Muscle layer of duodenum (tissue), 2 donors: ENCODE results near the gene SLAMF6.

Experiments
- H3K27ac ChIP-seq: one replicate; pipeline ENCODE4 v1.7.0; 2013; ENCODE audit warnings: mild to moderate bottlenecking, low read length
- H3K27me3 ChIP-seq: one replicate; pipeline ENCODE4 v1.7.0; 2013; ENCODE audit warnings: low read depth, mild to moderate bottlenecking, control low read depth, low read length
- H3K36me3 ChIP-seq, 2 donors: one replicate each; pipeline ENCODE4 v1.7.0; 2013; ENCODE audit warnings: low read length in 2 of 2, control low read depth in 1 of 2, mild to moderate bottlenecking in 1 of 2; ENCODE audit not compliant: insufficient read depth in 2 of 2, control insufficient read depth in 1 of 2
- H3K4me1 ChIP-seq, 2 donors: one replicate each; pipeline ENCODE4 v1.7.0; 2013; ENCODE audit warnings: low read length in 2 of 2, mild to moderate bottlenecking in 2 of 2, control low read depth in 1 of 2, moderate library complexity in 1 of 2; ENCODE audit not compliant: insufficient read depth in 2 of 2, control insufficient read depth in 1 of 2
- H3K4me3 ChIP-seq, 2 donors: one replicate each; pipeline ENCODE4 v1.7.0; 2013; ENCODE audit warnings: low read length in 2 of 2, low read depth in 1 of 2, mild to moderate bottlenecking in 1 of 2
- H3K9me3 ChIP-seq, 2 donors: one replicate each; pipeline ENCODE4 v1.7.0; 2013; ENCODE audit warnings: low read length in 2 of 2, control low read depth in 1 of 2, mild to moderate bottlenecking in 1 of 2; ENCODE audit not compliant: control insufficient read depth in 1 of 2
- donor health status: healthy.

SLAMF6 gene

DNA sequence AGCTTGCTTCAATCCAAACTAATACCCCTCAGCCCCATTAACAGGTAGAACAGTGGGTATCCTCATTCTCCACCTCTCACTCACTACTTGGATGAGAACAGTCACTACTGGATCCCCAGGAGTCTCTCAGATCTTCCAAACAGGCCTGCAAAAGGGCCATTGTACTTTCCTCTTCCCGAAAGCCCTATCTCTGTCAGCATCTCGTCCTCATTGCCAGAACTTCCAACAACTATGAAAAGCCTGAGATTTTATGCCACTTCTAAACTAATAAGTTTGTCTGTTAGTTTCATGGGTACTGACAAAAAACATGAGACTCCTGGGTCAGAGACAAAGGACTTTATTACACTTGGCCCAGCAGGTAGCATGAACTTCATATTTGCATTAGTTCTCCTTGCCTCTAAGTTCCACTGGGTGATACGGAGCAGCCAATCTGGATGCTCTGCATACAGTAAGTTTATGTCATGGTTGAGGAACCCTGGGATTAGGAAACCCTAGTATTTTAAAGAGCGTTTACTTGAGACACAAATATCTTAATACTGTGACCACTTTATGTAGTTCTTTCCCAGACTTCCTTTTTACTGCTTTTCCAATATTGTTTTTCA is 84.6 kb downstream of the SLAMF6 start:
- peak overlapping the region; percentile 30 to 52 for H3K4me3 ChIP-seq
- peak overlapping the region; percentile 26 for H3K27ac ChIP-seq
- H3K9me3 ChIP-seq = no peaks in the 10 kb centered on the region
- no peaks in the 10 kb centered on the region for H3K27me3 ChIP-seq
- no peaks in the 10 kb centered on the region for H3K36me3 ChIP-seq
- peaks cover 0 to 6% of the 10 kb centered on the region in 2 donors for H3K4me1 ChIP-seq

DNA sequence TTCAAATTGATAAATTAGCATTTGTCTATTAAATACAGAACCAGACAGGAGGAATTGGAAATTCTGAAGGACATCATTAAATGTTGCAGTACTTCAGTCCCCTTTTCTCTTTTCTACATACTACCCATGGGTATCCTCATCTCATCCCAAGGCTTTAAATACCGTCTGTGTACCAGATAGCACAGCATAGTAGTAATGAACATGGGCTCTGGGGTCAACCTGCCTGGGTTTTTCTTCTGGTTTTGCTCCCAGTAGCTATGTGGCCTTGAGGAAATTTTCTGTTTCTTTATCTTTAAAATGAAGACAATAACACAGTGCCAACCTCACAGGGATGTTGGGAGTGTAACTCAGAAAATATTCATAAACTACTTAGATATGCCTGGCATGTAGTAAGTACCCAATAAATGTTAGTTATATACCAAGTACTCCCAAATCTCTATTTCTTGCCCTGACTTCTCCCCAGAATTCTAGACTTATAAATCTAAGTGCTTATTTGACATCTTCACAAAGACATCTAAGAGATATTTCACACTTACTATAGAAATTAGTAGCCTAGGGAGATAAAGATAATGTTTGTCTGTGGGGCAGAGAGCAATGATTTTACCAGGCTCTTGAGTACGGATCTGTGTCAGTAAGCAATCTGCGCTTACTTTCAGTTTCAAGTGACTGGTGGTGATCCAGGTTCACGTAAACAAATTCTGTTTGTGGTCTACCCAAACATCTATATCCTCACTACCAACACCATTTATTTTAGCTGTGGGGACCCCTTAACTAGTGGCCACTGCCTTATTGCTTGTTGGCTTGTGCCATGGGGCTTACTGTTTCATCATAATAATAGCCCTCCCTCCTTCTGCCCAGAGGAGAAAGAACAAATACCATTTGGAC is 85.4 kb downstream of the SLAMF6 start:
- Histone ChIP-seq H3K4me3 (peak overlapping the region; percentile 30 to 52), H3K36me3 (no peaks in the 10 kb centered on the region), H3K9me3 (no peaks in the 10 kb centered on the region), H3K4me1 (peaks cover 0 to 6% of the 10 kb centered on the region in 2 donors), H3K27me3 (no peaks in the 10 kb centered on the region), H3K27ac (peak overlapping the region; percentile 26)

DNA sequence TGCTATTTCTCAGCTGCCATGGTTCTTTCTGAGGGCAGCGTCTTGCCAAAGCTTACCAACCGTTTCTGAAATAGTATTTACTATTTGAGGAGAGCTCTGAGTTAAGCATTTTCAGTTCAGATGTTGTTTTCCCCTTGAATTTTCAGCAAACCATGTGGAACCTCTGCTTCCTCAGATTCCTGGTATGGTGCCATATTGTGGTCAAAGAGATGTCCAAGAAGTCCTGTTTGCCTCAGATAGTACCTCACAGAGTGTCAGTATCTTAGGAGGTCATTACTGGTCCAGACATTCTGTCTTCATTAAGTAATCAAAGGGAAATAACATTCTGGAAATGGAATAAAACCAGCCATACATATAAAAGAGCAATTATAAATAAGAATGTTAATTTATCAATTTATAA is 86.1 kb downstream of the SLAMF6 start:
- H3K27ac ChIP-seq = no peak overlapping the region
- no peaks in the 10 kb centered on the region for H3K36me3 ChIP-seq
- no peak overlapping the region for H3K4me3 ChIP-seq

More for the DNA sequence above, 86.1 kb downstream of the SLAMF6 start:
- Histone ChIP-seq H3K9me3 (no peaks in the 10 kb centered on the region), H3K27me3 (no peaks in the 10 kb centered on the region), H3K4me1 (peaks cover 0 to 6% of the 10 kb centered on the region in 2 donors)
